Loucy (cell line): ENCODE measurements around the gene RAB30.
"Not testable (repeated sequence)": the region's sequence is repeated elsewhere in the genome, so short reads cannot be mapped to it uniquely, and the experiment has no call there.

ENCODE experiments used
- H2AFZ ChIP-seq: fragments of 200-600 bp; sonication (generic); 2 replicates; pipeline ENCODE4 v1.6.0; 2016; ENCODE audit warnings: antibody characterized with exemption, mild to moderate bottlenecking, low read length, moderate library complexity
- H3F3A ChIP-seq: fragments of 200-600 bp; 2 replicates; pipeline ENCODE4 v1.6.0; 2016; ENCODE audit warnings: antibody characterized with exemption, low read depth, mild to moderate bottlenecking
- H3K27me3 ChIP-seq: fragments of 200-600 bp; sonication (generic); 2 replicates; pipeline ENCODE4 v1.6.1; 2014; ENCODE audit warnings: low read length, mild to moderate bottlenecking; ENCODE audit not compliant: insufficient read depth, poor library complexity, severe bottlenecking
- H3K36me3 ChIP-seq: fragments of 200-600 bp; sonication (generic); 2 replicates; pipeline ENCODE4 v1.6.1; 2016; ENCODE audit warnings: low read length; ENCODE audit not compliant: insufficient read depth
- H3K4me1 ChIP-seq: fragments of 200-600 bp; sonication (generic); 2 replicates; pipeline ENCODE4 v1.5.1; 2014; ENCODE audit warnings: low read length, mild to moderate bottlenecking; ENCODE audit not compliant: insufficient read depth, poor library complexity, severe bottlenecking
- H3K4me2 ChIP-seq: fragments of 200-600 bp; sonication (generic); 2 replicates; pipeline ENCODE4 v1.6.0; 2014; ENCODE audit warnings: antibody characterized with exemption, low read length, low read depth, mild to moderate bottlenecking; ENCODE audit not compliant: poor library complexity, severe bottlenecking
- H3K4me3 ChIP-seq: fragments of 200-600 bp; sonication (generic); 2 replicates; pipeline ENCODE4 v1.5.1; 2014; ENCODE audit warnings: low read length, mild to moderate bottlenecking, mixed read lengths; ENCODE audit not compliant: poor library complexity, severe bottlenecking
- H3K79me2 ChIP-seq: fragments of 200-600 bp; sonication (generic); 2 replicates; pipeline ENCODE4 v1.6.1; 2014; ENCODE audit warnings: low read length; ENCODE audit not compliant: insufficient read depth
- H3K9ac ChIP-seq: fragments of 200-600 bp; sonication (generic); 2 replicates; pipeline ENCODE4 v1.6.0; 2014; ENCODE audit warnings: mild to moderate bottlenecking, low read depth, low read length, moderate library complexity; ENCODE audit not compliant: poor library complexity, severe bottlenecking
- H3K9me2 ChIP-seq: fragments of 200-600 bp; sonication (generic); replicated peaks from 2 replicates; pipeline ENCODE4 v1.6.1; 2016; ENCODE audit warnings: low read depth, low read length, mixed read lengths
- H3K9me3 ChIP-seq: fragments of 200-600 bp; sonication (generic); 2 replicates; pipeline ENCODE4 v1.6.1; 2014; ENCODE audit warnings: mild to moderate bottlenecking, antibody characterized with exemption, low read length, low read depth; ENCODE audit not compliant: insufficient read depth
- H4K20me1 ChIP-seq: fragments of 200-600 bp; sonication (generic); 2 replicates; pipeline ENCODE4 v1.6.0; 2014; ENCODE audit warnings: antibody characterized with exemption, low read length, mild to moderate bottlenecking; ENCODE audit not compliant: insufficient read depth, poor library complexity, severe bottlenecking
- CTCF ChIP-seq: fragments of 200-600 bp; sonication (generic); conservative IDR thresholded peaks from 2 replicates; pipeline ENCODE4 v1.5.1; 2014; ENCODE audit warnings: mild to moderate bottlenecking, antibody characterized with exemption, low read length
- EZH2phosphoT487 ChIP-seq: fragments of 200-600 bp; IDR thresholded peaks from 2 replicates; pipeline ENCODE4 v1.6.1; 2018; ENCODE audit warnings: antibody characterized with exemption, mild to moderate bottlenecking, moderate library complexity, borderline replicate concordance

The RAB30 gene

GRCh38 chr11:82950502-82950901 lies 121.2 kb downstream of the RAB30 start:
- H3K4me3 ChIP-seq, H4K20me1 ChIP-seq, H2AFZ ChIP-seq, H3K9me3 ChIP-seq, H3K79me2 ChIP-seq, H3K4me1 ChIP-seq, H3K9ac ChIP-seq, H3K9me2 ChIP-seq, H3K36me3 ChIP-seq, H3F3A ChIP-seq, H3K4me2 ChIP-seq, H3K27me3 ChIP-seq: not testable (repeated sequence)

- no peak for TF ChIP-seq EZH2phosphoT487
- TF ChIP-seq CTCF: no peak
- H3K79me2 ChIP-seq: no peaks in the 10 kb centered on the region
- H2AFZ ChIP-seq: no peak overlapping the region
- H3K4me2 ChIP-seq: no peak overlapping the region
- peaks cover 5% of the 10 kb centered on the region; the same call in 1 of the 2 replicates for H3K9me3 ChIP-seq
- H3K27me3 ChIP-seq: no peaks in the 10 kb centered on the region
- H3K9ac ChIP-seq: no peak overlapping the region
- H3K36me3 ChIP-seq: no peaks in the 10 kb centered on the region
- H4K20me1 ChIP-seq: no peaks in the 10 kb centered on the region
- H3K9me2 ChIP-seq: no peaks in the 10 kb centered on the region
- no peak overlapping the region for H3K4me3 ChIP-seq
- H3K4me1 ChIP-seq: no peaks in the 10 kb centered on the region
- H3F3A ChIP-seq: no peaks in the 10 kb centered on the region; the same call in 1 of the 2 replicates
Measured at GRCh38 chr11:82949352-82949751, 122.3 kb downstream of the RAB30 start.

GRCh38 chr11:82945682-82946081 lies 126.0 kb downstream of the RAB30 start:
- peaks cover 11% of the 10 kb centered on the region for H3K4me1 ChIP-seq
- no peaks in the 10 kb centered on the region for H3K9me2 ChIP-seq
- TF ChIP-seq EZH2phosphoT487 (no peak), CTCF (no peak)
- H3K79me2 ChIP-seq: no peaks in the 10 kb centered on the region
- H3F3A ChIP-seq: no peaks in the 10 kb centered on the region; the same call in 1 of the 2 replicates
- no peak overlapping the region for H3K4me3 ChIP-seq
- H3K9me3 ChIP-seq: peaks cover 5% of the 10 kb centered on the region; the same call in 1 of the 2 replicates
- H4K20me1 ChIP-seq: no peaks in the 10 kb centered on the region
- no peak overlapping the region for H3K4me2 ChIP-seq
- no peaks in the 10 kb centered on the region for H3K36me3 ChIP-seq
- H2AFZ ChIP-seq: no peak overlapping the region
- no peak overlapping the region for H3K9ac ChIP-seq
- H3K27me3 ChIP-seq: no peaks in the 10 kb centered on the region

- H3K79me2 ChIP-seq, H3K9me3 ChIP-seq, H3K4me3 ChIP-seq, H3K36me3 ChIP-seq, H3F3A ChIP-seq, H2AFZ ChIP-seq, H3K27me3 ChIP-seq, H3K9ac ChIP-seq, H4K20me1 ChIP-seq, H3K9me2 ChIP-seq, H3K4me2 ChIP-seq: not testable (repeated sequence)
- peaks cover 12% of the 10 kb centered on the region for H3K4me1 ChIP-seq
Measured at GRCh38 chr11:82945041-82945440, 126.7 kb downstream of the RAB30 start.
